Activated T-helper 9 cell treated with anti-CD3 and anti-CD28 coated beads, Interleukin-2, amount 50 U/mL, for 16 hours (primary cell): ENCODE data around the gene MED22.

Source experiments
- DNase-seq: peaks from one replicate; pipeline ENCODE4 v3.0.0-alpha.2; 2020; ENCODE audit warnings: low read depth

The MED22 gene

GRCh38 chr9:133355881-133356357 is 8.0 kb upstream of the MED22 start:
- no peak for DNase-seq

GRCh38 chr9:133354766-133355165 is 6.8 kb upstream of the MED22 start:
- DNase-seq = no peak

- no peak for DNase-seq
Measured at GRCh38 chr9:133353548-133353947, 5.6 kb upstream of the MED22 start.

- no peak for DNase-seq
Measured at GRCh38 chr9:133352635-133353340, 4.9 kb upstream of the MED22 start.

DNA sequence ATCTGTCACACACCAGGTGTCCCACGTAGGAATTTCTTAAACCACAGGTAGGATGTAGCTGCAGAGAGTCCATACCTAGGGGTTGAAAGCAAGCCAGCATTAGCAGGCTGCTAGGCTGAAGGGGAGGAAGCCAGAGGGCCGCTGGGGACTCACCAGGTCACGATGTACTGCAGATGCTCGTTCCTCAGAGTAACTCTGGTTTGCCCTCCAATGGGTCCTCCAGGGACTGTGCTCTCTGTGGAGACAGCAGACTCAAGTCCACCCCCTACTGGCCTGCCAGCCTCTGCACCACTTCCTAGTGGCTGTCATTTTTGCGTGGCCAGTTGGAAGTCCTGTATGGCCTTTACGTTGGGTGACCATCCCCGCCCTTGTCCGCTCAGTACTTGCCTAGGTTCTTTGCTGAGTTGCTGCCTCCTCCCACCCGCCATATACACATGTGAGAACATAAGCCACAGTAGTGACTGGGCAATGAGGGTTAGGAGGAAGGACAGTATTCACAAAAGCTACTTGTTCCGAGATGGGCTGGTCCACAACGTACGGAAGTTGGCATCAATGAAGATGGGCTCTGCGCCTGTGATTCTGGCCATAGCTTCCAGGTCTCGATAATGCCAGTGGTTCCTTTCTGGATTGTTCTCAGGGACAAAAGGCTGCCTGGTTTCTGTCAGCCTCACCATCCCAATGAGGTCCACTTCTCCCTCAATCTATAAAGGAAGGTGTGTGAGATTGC is 4.1 kb upstream of the MED22 start:
- DNase-seq = no peak

DNA sequence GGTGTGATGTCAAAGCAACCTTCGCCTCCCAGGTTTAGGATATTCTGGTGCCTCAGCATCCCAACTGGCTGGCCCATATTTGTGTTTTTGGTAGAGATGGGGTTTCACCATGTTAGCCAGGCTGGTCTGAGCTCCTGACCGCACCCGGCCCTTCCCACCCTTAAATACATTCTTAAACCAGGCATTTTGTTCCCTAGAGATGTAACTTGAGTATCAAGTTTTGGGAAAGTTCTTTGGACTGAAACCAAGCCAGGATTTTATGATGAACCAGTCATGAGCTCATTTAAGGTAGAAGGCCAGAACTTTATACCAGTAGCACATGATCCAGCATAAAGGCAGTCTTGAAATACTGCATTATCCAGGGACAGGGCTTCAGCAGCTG is 3.6 kb upstream of the MED22 start:
- no peak for DNase-seq

GRCh38 chr9:133349965-133350616 is 2.2 kb upstream of the MED22 start:
- no peak for DNase-seq

DNA sequence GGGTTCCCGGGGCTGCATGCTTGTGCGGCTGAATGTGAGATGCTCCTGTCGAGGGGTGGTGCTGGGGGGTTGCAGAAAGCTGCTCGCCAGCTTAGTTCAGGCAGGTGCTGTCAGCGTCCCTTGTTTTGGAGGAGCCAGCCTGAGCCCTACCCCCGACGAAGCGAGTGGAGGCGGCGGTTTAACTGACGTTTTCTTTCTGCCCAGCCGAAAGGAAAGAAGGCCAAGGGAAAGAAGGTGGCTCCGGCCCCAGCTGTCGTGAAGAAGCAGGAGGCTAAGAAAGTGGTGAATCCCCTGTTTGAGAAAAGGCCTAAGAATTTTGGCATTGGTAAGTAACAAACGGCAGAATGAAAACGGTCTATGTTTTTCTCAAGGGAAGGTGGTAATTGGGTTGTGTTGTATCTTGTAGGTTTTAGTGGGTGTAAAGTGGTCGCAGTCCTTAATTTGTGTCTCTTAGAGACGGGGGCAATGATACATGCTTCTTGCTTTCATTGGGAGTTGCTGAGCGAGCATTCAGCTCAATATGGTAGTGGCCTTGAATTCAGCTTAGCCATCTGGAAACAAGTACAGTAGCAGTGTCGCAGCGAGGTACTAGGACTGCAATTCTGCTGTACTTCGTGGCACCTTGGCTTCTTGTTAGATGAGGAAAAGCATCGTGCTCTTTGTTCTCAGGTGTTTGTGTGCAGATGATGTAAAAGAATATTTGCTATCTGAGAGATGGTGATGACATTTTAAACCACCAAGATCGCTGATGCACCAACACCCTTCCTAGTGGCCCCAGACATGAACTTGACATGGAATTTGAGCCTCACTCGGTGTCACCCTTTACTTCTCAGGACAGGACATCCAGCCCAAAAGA is 1.0 kb upstream of the MED22 start:
- DNase-seq = no peak

DNA sequence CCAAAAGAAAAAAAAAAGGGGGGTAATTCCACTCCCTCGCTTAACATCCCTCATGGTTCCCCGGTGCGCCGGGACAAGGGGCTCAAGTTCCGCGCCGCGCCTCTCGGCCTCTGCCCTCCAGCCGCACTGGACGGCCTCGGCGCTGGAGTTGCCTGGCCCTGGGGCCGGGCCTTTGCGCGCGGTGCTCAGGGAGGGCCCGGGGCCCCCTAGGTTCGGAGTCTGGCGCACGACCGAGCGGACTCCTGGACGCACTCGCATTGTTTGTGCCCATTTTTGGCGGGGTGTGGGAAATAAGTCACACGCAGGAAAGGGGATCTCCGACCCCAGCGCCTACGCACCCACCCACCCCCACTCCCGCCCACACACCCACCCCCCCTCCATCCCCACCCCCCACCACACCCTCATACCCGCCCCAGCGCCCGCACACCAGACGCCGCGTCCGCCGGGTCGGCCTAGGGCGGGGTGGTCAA is 381 bp downstream of the MED22 start:
- no peak for DNase-seq

- DNase-seq = no peak
Measured at GRCh38 chr9:133346021-133346785, 1.7 kb downstream of the MED22 start.

GRCh38 chr9:133345596-133345995 is 2.3 kb downstream of the MED22 start:
- no peak for DNase-seq

DNA sequence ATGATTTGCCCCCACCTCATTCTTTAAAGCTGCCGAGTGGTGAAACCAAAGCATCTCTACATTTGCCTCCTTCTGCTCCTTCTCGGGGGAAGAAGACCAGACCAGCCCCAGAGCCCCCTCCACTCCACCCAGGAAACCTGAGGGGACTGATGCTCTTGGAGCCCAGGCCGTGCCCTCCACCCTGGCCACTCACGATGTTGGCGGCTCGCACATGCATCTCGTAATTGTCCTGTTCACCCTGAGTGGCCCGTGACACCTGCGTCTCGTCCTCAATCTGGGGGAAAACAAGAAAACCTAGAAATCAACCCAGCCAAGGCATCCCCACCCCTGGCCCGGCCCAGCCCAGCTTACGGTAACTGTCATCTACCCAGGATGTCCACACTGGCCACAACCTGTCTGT is 3.0 kb downstream of the MED22 start:
- DNase-seq = no peak

DNA sequence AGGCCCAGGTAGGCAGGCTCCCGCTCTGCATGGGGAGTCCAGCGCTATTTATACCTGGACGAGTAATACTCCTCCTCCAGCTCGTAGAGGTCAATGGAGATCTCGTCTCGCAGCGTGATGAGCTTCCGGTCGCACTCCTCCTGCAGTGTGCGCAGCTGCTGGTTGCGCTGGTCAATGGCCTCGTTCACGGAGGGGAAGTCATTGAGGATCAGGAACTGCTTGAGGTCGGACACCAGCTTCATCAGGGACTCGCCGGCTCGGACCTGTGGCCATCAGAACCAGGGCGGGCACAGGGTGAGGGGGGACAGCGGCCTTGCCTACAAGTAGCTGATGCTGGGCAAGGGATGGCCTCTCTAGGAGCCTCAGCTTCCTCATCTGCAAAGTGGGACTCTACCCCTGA is 3.9 kb downstream of the MED22 start:
- DNase-seq = no peak

GRCh38 chr9:133342570-133342969 is 5.4 kb downstream of the MED22 start:
- DNase-seq = no peak

DNA sequence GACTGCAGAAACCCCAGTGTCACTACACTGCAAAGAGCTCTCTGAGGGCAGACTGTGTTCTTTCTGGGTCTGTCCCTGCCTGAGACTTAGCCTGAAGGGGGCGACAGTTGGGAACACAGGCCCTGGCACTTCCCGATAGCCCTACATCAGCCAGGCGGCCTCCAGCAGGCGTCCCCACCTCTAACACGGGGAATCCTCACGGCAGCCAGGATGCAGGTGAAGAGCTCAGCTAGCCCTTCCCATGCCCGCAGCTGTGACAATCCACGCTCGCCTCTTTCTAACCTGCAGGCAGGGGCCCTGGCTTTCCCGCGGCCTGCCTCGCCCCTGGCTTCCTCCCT is 5.9 kb downstream of the MED22 start:
- DNase-seq = no peak

GRCh38 chr9:133341369-133342068 is 6.4 kb downstream of the MED22 start:
- no peak for DNase-seq

GRCh38 chr9:133340916-133341315 is 7.0 kb downstream of the MED22 start:
- no peak for DNase-seq

GRCh38 chr9:133340256-133340655 is 7.7 kb downstream of the MED22 start:
- no peak for DNase-seq

DNA sequence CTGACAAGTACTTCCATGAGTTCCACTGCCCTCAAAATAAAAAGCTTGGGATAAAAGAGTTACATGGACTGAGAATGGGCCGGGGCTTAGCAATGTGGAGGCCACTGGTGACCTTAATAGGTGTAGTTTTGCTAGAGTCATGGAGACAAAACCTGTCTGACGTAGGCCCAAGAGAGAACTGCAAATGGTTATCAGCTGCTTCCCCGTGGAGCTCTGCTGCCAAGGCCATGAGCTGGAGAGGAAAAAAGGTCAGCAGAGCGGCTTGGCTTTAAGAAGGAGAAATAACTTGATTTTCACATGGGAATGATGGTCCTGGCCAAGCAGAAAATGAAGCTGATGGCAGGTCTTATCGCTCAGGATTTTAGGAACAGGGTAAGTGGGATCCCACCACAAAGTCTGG is 8.3 kb downstream of the MED22 start:
- DNase-seq = no peak

DNA sequence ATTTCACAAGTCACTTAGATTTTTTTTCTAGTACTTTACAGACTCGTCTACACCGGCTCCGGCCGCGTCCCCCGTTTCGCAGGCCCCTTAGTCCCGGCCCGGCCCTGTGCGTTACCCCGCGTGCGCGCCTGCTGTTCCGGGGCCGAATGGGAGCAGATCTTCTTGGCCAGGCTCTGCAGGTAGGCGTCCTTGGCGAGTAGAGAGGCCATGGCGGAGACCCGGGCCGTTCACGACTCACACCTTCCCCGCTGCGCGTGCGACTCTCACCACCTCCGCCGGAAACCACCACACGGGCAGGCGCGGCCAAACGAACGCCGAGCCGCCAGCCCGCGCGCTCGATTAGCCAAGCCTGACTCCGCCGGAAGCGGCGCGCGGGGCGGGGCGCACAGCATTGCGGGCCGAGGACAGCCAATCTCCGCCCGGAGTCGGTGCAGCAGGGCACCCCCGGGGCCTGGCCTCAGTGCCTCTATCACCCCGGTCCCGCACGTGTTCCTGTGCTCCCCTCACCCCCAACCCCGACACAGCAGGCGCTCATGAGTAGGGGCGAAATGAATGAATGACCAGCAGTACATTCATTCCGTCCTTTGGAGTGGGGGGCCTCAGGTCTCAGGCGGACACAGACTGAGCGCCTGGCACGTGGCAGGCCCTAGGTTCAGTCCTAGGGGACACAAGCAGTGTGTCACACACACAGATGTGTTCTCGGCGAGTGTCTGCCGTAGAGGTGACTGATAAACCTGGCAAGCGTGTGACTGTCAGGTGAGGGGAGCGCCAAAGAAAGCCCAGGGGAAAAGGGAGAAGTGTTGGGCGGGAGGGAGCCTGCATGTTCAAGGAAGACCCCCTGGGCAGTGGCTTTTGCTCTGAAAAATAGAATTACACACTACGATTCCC is 11.8 kb downstream of the MED22 start, which contains the start of gene SURF6:
Gene SURF6, minus strand, starts transcription at position 265 of the 888 bp plus-strand sequence. Its CDS starts 56 bp downstream, at position 209.
- DNase-seq = peak; percentile 92
